Thoracic aorta (tissue), 2 donors: ENCODE results near the gene KLHL7. TPM values are rescaled to one million over a fixed set of nuclear protein-coding genes. Genes with fewer than 3 reads are reported as not detected.
"Not testable (repeated sequence)": the region's sequence is repeated elsewhere in the genome, so short reads cannot be mapped to it uniquely, and the experiment has no call there.

Experiments
- ATAC-seq: fragments of 150-250 bp; one replicate; pipeline ENCODE4 v1.8.0; 2017; ENCODE audit warnings: low read depth; ENCODE audit not compliant: insufficient number of reproducible peaks, low FRiP score
- DNase-seq: peaks from one replicate; pipeline ENCODE4 v3.0.0-alpha.2; 2020; ENCODE audit warnings: low spot score
- H3K27ac ChIP-seq, 2 donors: fragments of 200-600 bp; sonication (generic); 1 replicate in 1 of 2; 2 replicates in 1 of 2; pipeline ENCODE4 v1.5.1; 2016; ENCODE audit warnings: mild to moderate bottlenecking in 2 of 2, moderate library complexity in 2 of 2
- H3K27me3 ChIP-seq: fragments of 200-600 bp; sonication (generic); replicated peaks from 2 replicates; pipeline ENCODE4 v1.6.0; 2016; ENCODE audit warnings: mild to moderate bottlenecking; ENCODE audit not compliant: insufficient read depth
- H3K36me3 ChIP-seq: fragments of 200-600 bp; sonication (generic); one replicate; pipeline ENCODE4 v1.5.1; 2016
- H3K4me1 ChIP-seq, 2 donors: fragments of 200-600 bp; sonication (generic); 1 replicate in 1 of 2; 2 replicates in 1 of 2; pipeline versions ENCODE4 v1.5.1 to v1.6.0; 2016; ENCODE audit warnings: low read depth in 2 of 2, mild to moderate bottlenecking in 1 of 2; ENCODE audit not compliant: control insufficient read depth in 1 of 2
- H3K4me3 ChIP-seq: fragments of 200-600 bp; sonication (generic); 2 replicates; pipeline ENCODE4 v1.5.1; 2016; ENCODE audit warnings: mild to moderate bottlenecking
- H3K9me3 ChIP-seq: fragments of 200-600 bp; sonication (generic); 2 replicates; pipeline ENCODE4 v1.5.1; 2016
- CTCF ChIP-seq: fragments of 200-600 bp; sonication (generic); IDR thresholded peaks from one replicate; pipeline ENCODE4 v1.5.1; 2019; ENCODE audit warnings: antibody characterized with exemption
- total RNA-seq, 2 donors: library from RNA; depleted of rRNA; stranded (reverse); fragments of >200 nt; gene quantifications; one replicate each; pipeline versions ENCODE4 v1.1.0 to v1.2.3, GENCODE V29; 2016

KLHL7 gene
- total RNA-seq, 2 donors from 2014 or later: 22.7 to 23.8 TPM

GRCh38 chr7:23214938-23215337 lies 109.4 kb downstream of the KLHL7 start:
- Histone ChIP-seq H3K36me3 (no peaks in the 10 kb centered on the region), H3K4me1 (no peaks in the 10 kb centered on the region), H3K27me3 (no peaks in the 10 kb centered on the region), H3K27ac (no peak overlapping the region), H3K4me3 (no peak overlapping the region), H3K9me3 (no peaks in the 10 kb centered on the region)
- ATAC-seq: no peak
- DNase-seq: no peak
- no peak for TF ChIP-seq CTCF

GRCh38 chr7:23216021-23216420 lies 110.4 kb downstream of the KLHL7 start:
- ATAC-seq (no peak), DNase-seq (no peak)
- no peak overlapping the region for H3K4me3 ChIP-seq
- H3K27ac ChIP-seq: no peak overlapping the region
- H3K4me1 ChIP-seq: no peaks in the 10 kb centered on the region
- no peaks in the 10 kb centered on the region for H3K27me3 ChIP-seq
- no peaks in the 10 kb centered on the region for H3K9me3 ChIP-seq
- no peaks in the 10 kb centered on the region for H3K36me3 ChIP-seq
- no peak for TF ChIP-seq CTCF

- TF ChIP-seq CTCF: no peak
- Histone ChIP-seq H3K9me3 (no peaks in the 10 kb centered on the region), H3K27ac (no peak overlapping the region), H3K27me3 (no peaks in the 10 kb centered on the region), H3K4me1 (no peaks in the 10 kb centered on the region), H3K36me3 (no peaks in the 10 kb centered on the region), H3K4me3 (no peak overlapping the region)
- DNase-seq (no peak), ATAC-seq (no peak)
Observed at GRCh38 chr7:23218196-23218595, 112.6 kb downstream of the KLHL7 start.

GRCh38 chr7:23220690-23221305 lies 115.2 kb downstream of the KLHL7 start:
- no peak for ATAC-seq

GRCh38 chr7:23222439-23223030 lies 117.0 kb downstream of the KLHL7 start:
- H3K27me3 ChIP-seq: no peaks in the 10 kb centered on the region
- no peak overlapping the region for H3K4me3 ChIP-seq
- no peaks in the 10 kb centered on the region for H3K9me3 ChIP-seq
- H3K36me3 ChIP-seq: no peaks in the 10 kb centered on the region
- H3K4me1 ChIP-seq: no peaks in the 10 kb centered on the region
- TF ChIP-seq CTCF: no peak
- no peak for DNase-seq
- H3K27ac ChIP-seq: no peak overlapping the region
- ATAC-seq: no peak

More at GRCh38 chr7:23220690-23221305, 115.2 kb downstream of the KLHL7 start:
- Histone ChIP-seq H3K27me3 (no peaks in the 10 kb centered on the region), H3K27ac (no peak overlapping the region), H3K9me3 (no peaks in the 10 kb centered on the region), H3K4me3 (no peak overlapping the region), H3K4me1 (no peaks in the 10 kb centered on the region), H3K36me3 (no peaks in the 10 kb centered on the region)
- no peak for TF ChIP-seq CTCF
- no peak for DNase-seq

- H3K27ac ChIP-seq, H3K36me3 ChIP-seq, DNase-seq, H3K27me3 ChIP-seq, H3K9me3 ChIP-seq, H3K4me1 ChIP-seq, H3K4me3 ChIP-seq, ATAC-seq: not testable (repeated sequence)
Observed at GRCh38 chr7:23224364-23224763, 118.8 kb downstream of the KLHL7 start.
